ENCODE data around the gene ST6GAL1. TPM values are rescaled to one million over a fixed set of nuclear protein-coding genes. Genes with fewer than 3 reads are reported as not detected.

Gene ST6GAL1
- total and polyA plus RNA-seq, 2 of the 8 experiments (the other 6 are each of a cell fraction or from before 2014, with no cell fraction given) = 62.8 to 80.9 TPM

DNA sequence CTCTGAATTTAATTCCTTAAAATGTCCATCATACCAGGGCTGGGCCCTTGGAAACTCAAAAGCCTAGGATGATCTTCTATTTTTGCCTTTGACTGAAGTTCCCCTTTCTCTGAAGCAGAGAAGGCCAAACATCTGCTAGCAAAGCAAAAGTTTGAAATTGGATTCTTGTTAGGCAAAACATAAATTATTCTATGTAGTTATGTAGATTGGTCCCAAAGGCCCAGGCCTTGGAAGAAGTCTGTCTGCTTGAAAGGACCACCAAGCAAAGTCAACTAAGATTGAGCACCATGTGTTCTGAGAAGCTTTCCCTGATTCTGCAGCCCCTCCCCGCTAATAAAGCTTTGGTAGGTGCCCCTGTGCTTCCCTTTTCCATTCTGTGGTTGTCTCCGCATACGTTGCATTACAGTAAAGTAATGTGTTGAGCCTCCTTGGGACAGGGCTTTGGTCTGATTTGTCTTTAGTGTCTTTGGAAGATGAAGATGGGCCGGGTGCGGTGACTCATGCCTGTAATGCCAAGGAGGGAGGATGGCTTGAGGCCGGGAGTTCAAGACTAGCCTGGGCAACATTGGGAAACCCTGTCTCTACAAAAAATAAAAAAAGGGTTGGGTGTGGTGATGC lies 152.5 kb downstream of the ST6GAL1 start:
- TF ChIP-seq RXRA (IDR thresholded peaks at IDR 0.05; ENCODE audit: insufficient read depth, low read depth, low read length) (no peak), HDAC6 (IDR thresholded peaks at IDR 0.05; ENCODE audit: low read depth, low read length) (no peak), POLR2A (IDR thresholded peaks at IDR 0.05; ENCODE audit: control extremely low read depth in 1 of 2, low read depth in 2 of 2, low read length in 2 of 2) (no peak), RBBP5 (IDR thresholded peaks at IDR 0.05; ENCODE audit: borderline replicate concordance, low read depth, low read length) (no peak), ZNF274 (IDR thresholded peaks at IDR 0.05; ENCODE audit: borderline replicate concordance, extremely low read depth, low read length) (no peak)
- TF ChIP-seq, protein P1, sequence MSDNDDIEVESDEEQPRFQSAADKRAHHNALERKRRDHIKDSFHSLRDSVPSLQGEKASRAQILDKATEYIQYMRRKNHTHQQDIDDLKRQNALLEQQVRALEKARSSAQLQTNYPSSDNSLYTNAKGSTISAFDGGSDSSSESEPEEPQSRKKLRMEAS (IDR thresholded peaks at IDR 0.05) = no peak
- Histone ChIP-seq H2BK20ac (ENCODE audit: low read length) (no peak overlapping the region), H4K91ac (replicated peaks; ENCODE audit: insufficient read length, low read length) (no peak overlapping the region), H4K8ac (ENCODE audit: extremely low read depth, insufficient read depth, low read length) (no peak overlapping the region), H2BK12ac (ENCODE audit: low read depth, low read length) (no peak overlapping the region), H3K79me1 (ENCODE audit: low read depth, low read length) (no peaks in the 10 kb centered on the region), H2BK15ac (ENCODE audit: low read length) (no peak overlapping the region), H2AK5ac (ENCODE audit: low read depth, low read length) (no peak overlapping the region), H3K23me2 (ENCODE audit: low read depth, low read length) (no peaks in the 10 kb centered on the region), H3K14ac (ENCODE audit: insufficient read length) (no peak overlapping the region), H3K56ac (replicated peaks; ENCODE audit: insufficient read length, low read depth, low read length) (no peak overlapping the region), H3K4me1 (replicated peaks in 1 of 4; ENCODE audit: control insufficient read depth in 3 of 4, insufficient read depth in 4 of 4, low read length in 3 of 4) (peaks cover 0 to 4% (median 2%) of the 10 kb centered on the region in 4 experiments; a peak in 2 of 7 replicates), H2AFZ (ENCODE audit: low read length) (no peak overlapping the region), H3K23ac (ENCODE audit: insufficient read length) (no peak overlapping the region), H3K4ac (replicated peaks; ENCODE audit: insufficient read length, low read depth, low read length) (no peak overlapping the region), H3K4me2 (ENCODE audit: insufficient read depth in 1 of 2, low read depth in 2 of 2, low read length in 2 of 2) (no peak overlapping the region), H4K20me1 (replicated peaks in 1 of 2; ENCODE audit: control insufficient read depth in 1 of 2, insufficient read depth in 2 of 2, low read length in 2 of 2) (no peaks in the 10 kb centered on the region), H3K27ac (ENCODE audit: low read depth, low read length) (no peak overlapping the region), H3K4me3 (ENCODE audit: extremely low read depth in 1 of 4, insufficient read depth in 2 of 4, low read depth in 3 of 4, low read length in 4 of 4) (no peak overlapping the region), H3K9ac (replicated peaks in 1 of 4; ENCODE audit: extremely low read depth in 1 of 4, low read depth in 3 of 4, low read length in 3 of 4) (no peak overlapping the region), H2BK5ac (ENCODE audit: low read depth, low read length) (no peak overlapping the region), H3K36me3 (ENCODE audit: control insufficient read depth in 2 of 4, insufficient read depth in 4 of 4, low read length in 3 of 4) (peaks cover 0 to 6% (median 0%) of the 10 kb centered on the region in 4 experiments; a peak in 3 of 8 replicates), H3K9me3 (ENCODE audit: insufficient read depth in 2 of 2, low read depth in 1 of 2, low read length in 1 of 2) (peaks cover 0 to 2% of the 10 kb centered on the region in 2 experiments; a peak in 1 of 4 replicates), H3K18ac (ENCODE audit: extremely low read depth, low read length) (no peak overlapping the region), H4K5ac (ENCODE audit: insufficient read length, low read depth, low read length) (no peak overlapping the region), H2BK120ac (replicated peaks; ENCODE audit: low read depth, low read length) (no peak overlapping the region), H3K27me3 (replicated peaks in 1 of 4; ENCODE audit: control insufficient read depth in 3 of 4, extremely low read depth in 1 of 4, insufficient read depth in 3 of 4, low read length in 3 of 4) (no peaks in the 10 kb centered on the region), H3K79me2 (ENCODE audit: control insufficient read depth in 1 of 2, insufficient read depth in 2 of 2, low read length in 2 of 2) (no peaks in the 10 kb centered on the region)
- POLR2A ChIA-PET (ENCODE audit: partially characterized antibody) = no interaction called here
- 92% methylated on average over 6 of the region's 6 CpGs; no CpG with 5 or more reads in 1 of the 2 experiments for WGBS, 2 experiments (ENCODE audit: extremely low coverage in 1 of 2, insufficient coverage in 1 of 2, insufficient read length in 1 of 2, insufficient replicate concordance in 2 of 2, low coverage in 1 of 2, low lambda C conversion rate in 2 of 2, missing lambda C conversion rate in 1 of 2)
- no peak for DNase-seq (ENCODE audit: low read depth in 1 of 2, low spot score in 2 of 2)
- CTCF ChIA-PET (ENCODE audit: partially characterized antibody) = no interaction called here
- FAIRE-seq = no peak

Measured in H1 (cell line).